Activated CD8-positive, alpha-beta T cell treated with anti-CD3 and anti-CD28 coated beads for 36 hours (primary cell): ENCODE data around the gene TRAPPC11. TPM values are rescaled to one million over a fixed set of nuclear protein-coding genes. Genes with fewer than 3 reads are reported as not detected.

Source experiments
- ATAC-seq: fragments of 200-7000 bp; cut with Tn5 transposase; one replicate; pipeline ENCODE4 v1.10.0; 2021; ENCODE audit warnings: mild to moderate bottlenecking, moderate library complexity
- CTCF ChIA-PET: fragments of 350-600 bp; sonication (Branson Sonifier 250); formaldehyde crosslinking; loops from one replicate; lab custom pipeline; 2021; ENCODE audit warnings: antibody characterized with exemption; lab: Charles Lee
- POLR2A ChIA-PET: fragments of 350-600 bp; sonication (Branson Sonifier 250); formaldehyde crosslinking; loops from one replicate; lab custom pipeline; 2021; ENCODE audit warnings: antibody characterized with exemption; lab: Charles Lee
- DNase-seq: peaks from one replicate; pipeline ENCODE4 v3.0.0-alpha.2; 2020
- H3K27ac Mint-ChIP-seq: one replicate; pipeline ENCODE4 v1.8.0; 2021; ENCODE audit warnings: mild to moderate bottlenecking, mixed read lengths
- H3K27me3 Mint-ChIP-seq: one replicate; pipeline ENCODE4 v1.8.0; 2021; ENCODE audit warnings: mixed read lengths
- H3K36me3 Mint-ChIP-seq: one replicate; pipeline ENCODE4 v1.8.0; 2021; ENCODE audit warnings: low read depth, mixed read lengths
- H3K4me1 Mint-ChIP-seq: one replicate; pipeline ENCODE4 v1.8.0; 2021; ENCODE audit warnings: low read depth, mixed read lengths
- H3K4me3 Mint-ChIP-seq: one replicate; pipeline ENCODE4 v1.8.0; 2021; ENCODE audit warnings: mild to moderate bottlenecking, moderate library complexity, mixed read lengths
- H3K9me3 Mint-ChIP-seq: one replicate; pipeline ENCODE4 v1.8.0; 2021; ENCODE audit warnings: mixed read lengths
- intact Hi-C: fragments of 100-400 bp; cut with micrococcal nuclease; formaldehyde crosslinking; loops from one replicate; pipeline ENCODE4 v1.10.0; 2022
- total RNA-seq, 2 experiments: library from RNA; stranded (reverse); gene quantifications; one replicate each; pipeline ENCODE4 v1.2.3, GENCODE V29; 2021
- TF ChIP-seq, protein P1 (sequence below): fragments of 200-600 bp; IDR thresholded peaks from one replicate; pipeline ENCODE4 v1.8.0; 2022; ENCODE audit warnings: antibody characterized with exemption, mild to moderate bottlenecking

The TRAPPC11 gene
- total RNA-seq, 2 experiments from 2014 or later, result 28.5 to 32.2 TPM

GRCh38 chr4:183758758-183759447 is 99.8 kb downstream of the TRAPPC11 start:
- POLR2A ChIA-PET, result no interaction called here

GRCh38 chr4:183760326-183760725 is 101.2 kb downstream of the TRAPPC11 start:
- Mint-ChIP-seq H3K4me1 (no peaks in the 10 kb centered on the region), H3K4me3 (no peak overlapping the region), H3K9me3 (no peaks in the 10 kb centered on the region), H3K36me3 (no peaks in the 10 kb centered on the region), H3K27ac (no peak overlapping the region), H3K27me3 (peaks cover 19% of the 10 kb centered on the region)
- TF ChIP-seq, protein P1, sequence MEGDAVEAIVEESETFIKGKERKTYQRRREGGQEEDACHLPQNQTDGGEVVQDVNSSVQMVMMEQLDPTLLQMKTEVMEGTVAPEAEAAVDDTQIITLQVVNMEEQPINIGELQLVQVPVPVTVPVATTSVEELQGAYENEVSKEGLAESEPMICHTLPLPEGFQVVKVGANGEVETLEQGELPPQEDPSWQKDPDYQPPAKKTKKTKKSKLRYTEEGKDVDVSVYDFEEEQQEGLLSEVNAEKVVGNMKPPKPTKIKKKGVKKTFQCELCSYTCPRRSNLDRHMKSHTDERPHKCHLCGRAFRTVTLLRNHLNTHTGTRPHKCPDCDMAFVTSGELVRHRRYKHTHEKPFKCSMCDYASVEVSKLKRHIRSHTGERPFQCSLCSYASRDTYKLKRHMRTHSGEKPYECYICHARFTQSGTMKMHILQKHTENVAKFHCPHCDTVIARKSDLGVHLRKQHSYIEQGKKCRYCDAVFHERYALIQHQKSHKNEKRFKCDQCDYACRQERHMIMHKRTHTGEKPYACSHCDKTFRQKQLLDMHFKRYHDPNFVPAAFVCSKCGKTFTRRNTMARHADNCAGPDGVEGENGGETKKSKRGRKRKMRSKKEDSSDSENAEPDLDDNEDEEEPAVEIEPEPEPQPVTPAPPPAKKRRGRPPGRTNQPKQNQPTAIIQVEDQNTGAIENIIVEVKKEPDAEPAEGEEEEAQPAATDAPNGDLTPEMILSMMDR, result no peak
- ATAC-seq (no peak), DNase-seq (no peak)
- CTCF ChIA-PET, result no interaction called here
- intact Hi-C loops, result no loop called here
- POLR2A ChIA-PET, result interaction anchor here (0.6 kb wide), 1 partner anchor 29 kb away, joined by 3 read pairs; no protein-coding TSS in a partner anchor

More at GRCh38 chr4:183758758-183759447, 99.8 kb downstream of the TRAPPC11 start:
- DNase-seq (no peak), ATAC-seq (no peak)
- H3K4me3 Mint-ChIP-seq, result no peak overlapping the region
- H3K9me3 Mint-ChIP-seq, result no peaks in the 10 kb centered on the region
- H3K27me3 Mint-ChIP-seq, result peaks cover 13% of the 10 kb centered on the region
- CTCF ChIA-PET, result no interaction called here
- H3K27ac Mint-ChIP-seq, result no peak overlapping the region
- H3K36me3 Mint-ChIP-seq, result no peaks in the 10 kb centered on the region
- TF ChIP-seq, protein P1, result no peak
- no peaks in the 10 kb centered on the region for H3K4me1 Mint-ChIP-seq
- intact Hi-C loops, result no loop called here

Other genes with a start within 250 kb of the TRAPPC11 start
- 10 to 100 TPM; 26.4 to 26.6 TPM for gene CDKN2AIP, start 214.7 kb upstream of the TRAPPC11 start, total RNA-seq
- 10 to 100 TPM; 18.2 to 21.0 TPM for gene ING2, start 154.2 kb upstream of the TRAPPC11 start, total RNA-seq
- gene RWDD4, start 108 bp upstream of the TRAPPC11 start, total RNA-seq, result 10 to 100 TPM; 19.4 to 20.9 TPM
- gene STOX2, start 246.0 kb downstream of the TRAPPC11 start, total RNA-seq, result not detected